Smooth muscle cell (in vitro differentiated cells): Measurements from ENCODE around the gene RCBTB2. TPM values are rescaled to one million over a fixed set of nuclear protein-coding genes. Genes with fewer than 3 reads are reported as not detected.

Experiments
- DNase-seq: peaks from one replicate; lab custom pipeline; 2025; ENCODE audit not compliant: unreplicated experiment; lab: John Stamatoyannopoulos, UW
- H2AFZ ChIP-seq: fragments of 200-600 bp; sonication (generic); 2 replicates; pipeline ENCODE4 v1.6.0; 2016; ENCODE audit warnings: antibody characterized with exemption, low read depth, mild to moderate bottlenecking
- H3F3A ChIP-seq: fragments of 200-600 bp; sonication (generic); 2 replicates; pipeline ENCODE4 v1.6.0; 2017; ENCODE audit warnings: antibody characterized with exemption, low read depth
- H3K27ac ChIP-seq: fragments of 200-600 bp; sonication (generic); 2 replicates; pipeline ENCODE4 v1.5.1; 2016; ENCODE audit warnings: low read depth, mild to moderate bottlenecking
- H3K27me3 ChIP-seq: fragments of 200-600 bp; sonication (generic); 2 replicates; pipeline ENCODE4 v1.6.1; 2016; ENCODE audit warnings: low read depth, mild to moderate bottlenecking
- H3K36me3 ChIP-seq: fragments of 200-600 bp; sonication (generic); 2 replicates; pipeline ENCODE4 v1.5.1; 2016; ENCODE audit warnings: low read depth
- H3K4me1 ChIP-seq: fragments of 200-600 bp; sonication (generic); 2 replicates; pipeline ENCODE4 v1.5.1; 2016; ENCODE audit warnings: low read depth
- H3K4me2 ChIP-seq: fragments of 200-600 bp; sonication (generic); 2 replicates; pipeline ENCODE4 v1.6.0; 2016; ENCODE audit warnings: mild to moderate bottlenecking
- H3K4me3 ChIP-seq: fragments of 200-600 bp; sonication (generic); 2 replicates; pipeline ENCODE4 v1.5.1; 2016; ENCODE audit warnings: mild to moderate bottlenecking
- H3K79me2 ChIP-seq: fragments of 200-600 bp; sonication (generic); 2 replicates; pipeline ENCODE4 v1.6.0; 2016; ENCODE audit warnings: low read depth, mild to moderate bottlenecking
- H3K9ac ChIP-seq: fragments of 200-600 bp; sonication (generic); 2 replicates; pipeline ENCODE4 v1.6.0; 2016; ENCODE audit warnings: low read depth
- H3K9me3 ChIP-seq: fragments of 200-600 bp; sonication (generic); replicated peaks from 2 replicates; pipeline ENCODE4 v1.5.1; 2016; ENCODE audit warnings: low read depth
- H4K20me1 ChIP-seq: fragments of 200-600 bp; sonication (generic); 2 replicates; pipeline ENCODE4 v1.6.0; 2016; ENCODE audit warnings: low read depth
- WGBS: methylation state at CpG from one replicate; pipeline ENCODE4 v1.1.7; 2016; ENCODE audit warnings: low lambda C conversion rate; 5-methylcytosine and 5-hydroxymethylcytosine counted together
- polyA plus RNA-seq: library from polyadenylated mRNA; unstranded; fragments of >200 nt; fragmentation: Nextera tagmentation; extraction: Ambion mirVana; gene quantifications from 2 replicates; pipeline ENCODE4 v1.2.1, GENCODE V29; 2016
- total RNA-seq: library from RNA; depleted of rRNA; stranded (reverse); fragments of >200 nt; gene quantifications from 2 replicates; pipeline ENCODE4 v1.2.3, GENCODE V29; 2014
- TF ChIP-seq, protein P1 (sequence below): fragments of 200-600 bp; sonication (generic); IDR thresholded peaks from 2 replicates; pipeline ENCODE4 v1.5.1; 2017; ENCODE audit warnings: borderline replicate concordance, mild to moderate bottlenecking, antibody characterized with exemption; ENCODE audit not compliant: insufficient read depth, poor library complexity, severe bottlenecking

Gene RCBTB2
- total and polyA plus RNA-seq, 2 experiments from 2014 or later: 3.7 to 5.0 TPM

GRCh38 chr13:48494874-48495273 lies 38.0 kb downstream of the RCBTB2 start:
- no peak overlapping the region for H3K4me2 ChIP-seq
- no peaks in the 10 kb centered on the region for H3K9me3 ChIP-seq
- no peak overlapping the region for H3K27ac ChIP-seq
- no peaks in the 10 kb centered on the region for H3K36me3 ChIP-seq
- TF ChIP-seq, protein P1, sequence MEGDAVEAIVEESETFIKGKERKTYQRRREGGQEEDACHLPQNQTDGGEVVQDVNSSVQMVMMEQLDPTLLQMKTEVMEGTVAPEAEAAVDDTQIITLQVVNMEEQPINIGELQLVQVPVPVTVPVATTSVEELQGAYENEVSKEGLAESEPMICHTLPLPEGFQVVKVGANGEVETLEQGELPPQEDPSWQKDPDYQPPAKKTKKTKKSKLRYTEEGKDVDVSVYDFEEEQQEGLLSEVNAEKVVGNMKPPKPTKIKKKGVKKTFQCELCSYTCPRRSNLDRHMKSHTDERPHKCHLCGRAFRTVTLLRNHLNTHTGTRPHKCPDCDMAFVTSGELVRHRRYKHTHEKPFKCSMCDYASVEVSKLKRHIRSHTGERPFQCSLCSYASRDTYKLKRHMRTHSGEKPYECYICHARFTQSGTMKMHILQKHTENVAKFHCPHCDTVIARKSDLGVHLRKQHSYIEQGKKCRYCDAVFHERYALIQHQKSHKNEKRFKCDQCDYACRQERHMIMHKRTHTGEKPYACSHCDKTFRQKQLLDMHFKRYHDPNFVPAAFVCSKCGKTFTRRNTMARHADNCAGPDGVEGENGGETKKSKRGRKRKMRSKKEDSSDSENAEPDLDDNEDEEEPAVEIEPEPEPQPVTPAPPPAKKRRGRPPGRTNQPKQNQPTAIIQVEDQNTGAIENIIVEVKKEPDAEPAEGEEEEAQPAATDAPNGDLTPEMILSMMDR: no peak
- H3K4me3 ChIP-seq: no peak overlapping the region
- no peak for DNase-seq
- 85% methylated on average over 1 of the region's 1 CpG for WGBS
- H3K79me2 ChIP-seq: no peaks in the 10 kb centered on the region
- no peaks in the 10 kb centered on the region for H3K4me1 ChIP-seq
- H4K20me1 ChIP-seq: no peaks in the 10 kb centered on the region
- H3F3A ChIP-seq: no peaks in the 10 kb centered on the region
- no peak overlapping the region for H3K9ac ChIP-seq
- H3K27me3 ChIP-seq: no peaks in the 10 kb centered on the region
- no peak overlapping the region for H2AFZ ChIP-seq

DNA sequence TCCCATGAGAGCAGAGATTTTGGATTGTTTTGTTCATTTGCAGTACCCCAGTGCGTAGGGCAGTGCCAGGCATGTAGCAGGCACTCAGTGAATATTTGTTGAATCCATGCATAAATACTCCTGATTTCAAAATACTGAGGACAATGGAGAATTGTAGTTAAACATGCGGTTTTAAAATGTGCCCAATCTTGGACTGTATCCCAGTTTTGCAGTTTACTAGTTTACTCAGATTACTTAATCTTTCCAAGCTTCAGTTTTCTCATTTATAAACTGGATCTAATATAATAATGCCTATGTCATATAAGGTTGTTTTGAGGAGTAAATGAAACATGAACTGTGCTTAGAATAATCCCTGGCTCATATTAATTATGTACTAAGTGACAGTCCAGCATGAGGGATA lies 39.0 kb downstream of the RCBTB2 start:
- H3F3A ChIP-seq: no peaks in the 10 kb centered on the region
- H3K4me2 ChIP-seq: no peak overlapping the region
- no peak overlapping the region for H3K27ac ChIP-seq
- no peaks in the 10 kb centered on the region for H4K20me1 ChIP-seq
- H3K79me2 ChIP-seq: no peaks in the 10 kb centered on the region
- no peak overlapping the region for H2AFZ ChIP-seq
- no peaks in the 10 kb centered on the region for H3K4me1 ChIP-seq
- no peak overlapping the region for H3K4me3 ChIP-seq
- no peaks in the 10 kb centered on the region for H3K36me3 ChIP-seq
- DNase-seq: no peak
- H3K9ac ChIP-seq: no peak overlapping the region
- TF ChIP-seq, protein P1: no peak
- no peaks in the 10 kb centered on the region for H3K27me3 ChIP-seq
- H3K9me3 ChIP-seq: no peaks in the 10 kb centered on the region
- 88% methylated on average over 2 of the region's 2 CpGs for WGBS

GRCh38 chr13:48493066-48493765 lies 39.7 kb downstream of the RCBTB2 start:
- Histone ChIP-seq H3K36me3 (no peaks in the 10 kb centered on the region), H3K27ac (no peak overlapping the region), H3K79me2 (no peaks in the 10 kb centered on the region), H3F3A (no peaks in the 10 kb centered on the region), H3K9me3 (no peaks in the 10 kb centered on the region), H3K4me1 (no peaks in the 10 kb centered on the region), H4K20me1 (no peaks in the 10 kb centered on the region), H3K27me3 (no peaks in the 10 kb centered on the region), H2AFZ (no peak overlapping the region), H3K4me3 (no peak overlapping the region), H3K4me2 (peak overlapping the region; percentile 78), H3K9ac (no peak overlapping the region)
- DNase-seq: no peak
- TF ChIP-seq, protein P1: no peak
- WGBS: 96% methylated on average over 4 of the region's 4 CpGs

- no peak overlapping the region for H3K9ac ChIP-seq
- no peaks in the 10 kb centered on the region for H3K27me3 ChIP-seq
- DNase-seq: no peak
- H3K9me3 ChIP-seq: no peaks in the 10 kb centered on the region
- H4K20me1 ChIP-seq: no peaks in the 10 kb centered on the region
- no peaks in the 10 kb centered on the region for H3K4me1 ChIP-seq
- H3K4me2 ChIP-seq: peak overlapping the region; percentile 78
- peak overlapping the region; percentile 25 for H3K4me3 ChIP-seq
- TF ChIP-seq, protein P1: no peak
- no peaks in the 10 kb centered on the region for H3K79me2 ChIP-seq
- no peaks in the 10 kb centered on the region for H3K36me3 ChIP-seq
- 67% methylated on average over 16 of the region's 16 CpGs for WGBS
- H2AFZ ChIP-seq: peak overlapping the region; percentile 69
- H3F3A ChIP-seq: no peaks in the 10 kb centered on the region
- H3K27ac ChIP-seq: peak overlapping the region; percentile 19
Measured at GRCh38 chr13:48492470-48493065, 40.3 kb downstream of the RCBTB2 start.
